Measurements from ENCODE around the gene FAM149B1. TPM values are rescaled to one million over a fixed set of nuclear protein-coding genes. Genes with fewer than 3 reads are reported as not detected.

FAM149B1 gene
- polyA plus RNA-seq, 1 donor (not counting 4 experiments of a cell fraction or from before 2014, with no cell fraction given) = 22.2 TPM

DNA sequence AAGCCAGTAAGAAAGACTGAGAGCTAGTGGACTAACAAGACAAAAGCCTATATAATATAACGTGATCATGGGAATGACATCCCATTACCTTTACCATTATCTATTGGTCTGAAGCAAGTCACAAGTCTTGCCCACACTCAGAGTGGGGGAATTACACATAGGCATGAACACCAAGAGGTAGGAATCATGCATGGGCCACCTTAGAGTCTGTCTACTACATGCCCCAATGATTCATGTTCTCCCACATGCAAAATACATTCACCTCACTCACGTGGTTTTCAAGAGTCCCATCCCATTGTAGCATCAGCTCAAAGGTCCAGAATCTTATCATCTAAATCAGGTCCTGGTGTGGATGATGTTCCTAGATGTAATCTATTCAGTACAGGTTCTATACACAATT lies 49.7 kb downstream of the FAM149B1 start:
- H3K9me3 ChIP-seq (ENCODE audit: control insufficient read depth, low read depth, low read length) = no peaks in the 10 kb centered on the region
- DNase-seq (ENCODE audit: low read depth, low spot score) = no peak
- H3K9me1 ChIP-seq (ENCODE audit: control insufficient read depth, extremely low read depth, insufficient read depth, low read length) = no peaks in the 10 kb centered on the region
- H3K4me2 ChIP-seq (ENCODE audit: control insufficient read depth, extremely low read depth, insufficient read depth, low read depth, low read length) = no peak overlapping the region
- no peak overlapping the region for H2AFZ ChIP-seq (ENCODE audit: control insufficient read depth, low read length)
- H3K4me1 ChIP-seq (ENCODE audit: control insufficient read depth, extremely low read depth, insufficient read depth, low read length) = no peaks in the 10 kb centered on the region
- no peaks in the 10 kb centered on the region for H3K27me3 ChIP-seq (ENCODE audit: control insufficient read depth, extremely low read depth, insufficient read depth, low read length)
- TF ChIP-seq CTCF (optimal IDR thresholded peaks at IDR 0.05 in 1 of 3, IDR thresholded peaks at IDR 0.05 in 1 of 3, conservative IDR thresholded peaks at IDR 0.05 in 1 of 3; ENCODE audit: extremely low read depth in 1 of 3, insufficient read depth in 2 of 3, low read length in 3 of 3) (no peak), EZH2 (IDR thresholded peaks at IDR 0.05; ENCODE audit: low read length) (no peak)
- FAIRE-seq = no peak
- dilution Hi-C loops (cut with MboI; ENCODE audit: extremely low pct_ligation_motif_present, low sequenced_read_pairs) = no loop called here
- H3K27ac ChIP-seq (ENCODE audit: control insufficient read depth, insufficient read depth, low read length) = no peak overlapping the region
- H3K4me3 ChIP-seq (ENCODE audit: control insufficient read depth in 2 of 3, extremely low read depth in 1 of 3, insufficient read depth in 2 of 3, low read depth in 1 of 3, low read length in 3 of 3) = no peak overlapping the region
- peaks cover 3 to 5% of the 10 kb centered on the region in 2 experiments for H3K36me3 ChIP-seq (ENCODE audit: control insufficient read depth in 2 of 2, extremely low read depth in 1 of 2, insufficient read depth in 2 of 2, low read length in 2 of 2)
- H4K20me1 ChIP-seq (ENCODE audit: control insufficient read depth, extremely low read depth, insufficient read depth, low read length) = no peaks in the 10 kb centered on the region
- no peak overlapping the region for H3K9ac ChIP-seq (ENCODE audit: control insufficient read depth, extremely low read depth, insufficient read depth, low read length)
- no peaks in the 10 kb centered on the region for H3K79me2 ChIP-seq (ENCODE audit: control insufficient read depth, insufficient read depth, low read length)

DNA sequence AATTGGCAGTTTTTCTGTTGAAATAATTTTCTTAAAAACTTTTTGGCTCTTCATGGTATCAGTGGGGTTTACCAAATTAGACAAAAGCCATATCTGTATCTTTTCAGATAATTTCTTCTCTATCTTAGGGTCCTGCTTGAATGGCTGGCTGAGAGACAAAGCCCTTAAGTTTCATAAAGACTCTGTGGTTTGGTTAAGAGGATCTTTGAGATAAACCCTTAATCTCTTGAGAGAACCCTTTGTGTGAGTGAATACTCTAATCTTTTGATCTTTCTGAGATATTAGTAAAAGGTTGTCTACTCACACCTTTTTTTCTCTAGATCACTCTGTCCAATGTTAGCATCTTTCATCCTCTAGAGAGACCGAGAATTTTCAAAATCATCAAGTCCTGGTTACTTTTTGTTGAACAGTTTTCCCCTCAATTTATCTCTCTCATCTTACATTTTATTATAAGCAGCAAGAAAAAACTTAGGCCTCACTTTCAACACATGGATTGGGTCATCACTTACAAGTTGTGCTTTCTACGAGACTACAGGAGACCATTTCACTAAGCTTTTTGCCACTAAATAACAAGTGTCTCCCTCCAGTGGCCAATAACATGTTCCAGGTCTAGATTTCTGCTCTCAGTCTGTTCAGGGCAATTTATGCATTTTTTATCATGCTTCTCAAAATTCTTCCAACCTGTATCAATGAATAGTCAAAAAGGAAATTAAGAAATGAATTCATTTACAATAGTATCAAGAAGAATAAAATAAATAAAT lies 50.7 kb downstream of the FAM149B1 start:
- TF ChIP-seq CTCF (optimal IDR thresholded peaks at IDR 0.05 in 1 of 3, IDR thresholded peaks at IDR 0.05 in 1 of 3, conservative IDR thresholded peaks at IDR 0.05 in 1 of 3; ENCODE audit: extremely low read depth in 1 of 3, insufficient read depth in 2 of 3, low read length in 3 of 3) (peak; percentile 30 to 50 (median 45)), EZH2 (IDR thresholded peaks at IDR 0.05; ENCODE audit: low read length) (no peak)
- Histone ChIP-seq H3K79me2 (ENCODE audit: control insufficient read depth, insufficient read depth, low read length) (no peaks in the 10 kb centered on the region), H3K9me3 (ENCODE audit: control insufficient read depth, low read depth, low read length) (no peaks in the 10 kb centered on the region), H2AFZ (ENCODE audit: control insufficient read depth, low read length) (no peak overlapping the region), H3K27me3 (ENCODE audit: control insufficient read depth, extremely low read depth, insufficient read depth, low read length) (no peaks in the 10 kb centered on the region), H3K9ac (ENCODE audit: control insufficient read depth, extremely low read depth, insufficient read depth, low read length) (no peak overlapping the region), H3K36me3 (ENCODE audit: control insufficient read depth in 2 of 2, extremely low read depth in 1 of 2, insufficient read depth in 2 of 2, low read length in 2 of 2) (peaks cover 3 to 5% of the 10 kb centered on the region in 2 experiments), H4K20me1 (ENCODE audit: control insufficient read depth, extremely low read depth, insufficient read depth, low read length) (no peaks in the 10 kb centered on the region), H3K4me1 (ENCODE audit: control insufficient read depth, extremely low read depth, insufficient read depth, low read length) (no peaks in the 10 kb centered on the region), H3K27ac (ENCODE audit: control insufficient read depth, insufficient read depth, low read length) (no peak overlapping the region), H3K9me1 (ENCODE audit: control insufficient read depth, extremely low read depth, insufficient read depth, low read length) (no peaks in the 10 kb centered on the region), H3K4me2 (ENCODE audit: control insufficient read depth, extremely low read depth, insufficient read depth, low read depth, low read length) (no peak overlapping the region), H3K4me3 (ENCODE audit: control insufficient read depth in 2 of 3, extremely low read depth in 1 of 3, insufficient read depth in 2 of 3, low read depth in 1 of 3, low read length in 3 of 3) (no peak overlapping the region)
- DNase-seq (ENCODE audit: low read depth, low spot score) = no peak
- dilution Hi-C loops (cut with MboI; ENCODE audit: extremely low pct_ligation_motif_present, low sequenced_read_pairs) = no loop called here
- FAIRE-seq = peak; percentile 5

Data from keratinocyte (primary cell).